MCF 10A (cell line): ENCODE results near the gene RRP8. TPM values are rescaled to one million over a fixed set of nuclear protein-coding genes. Genes with fewer than 3 reads are reported as not detected.

ENCODE experiments used
- BruUV-seq: library from RNA; stranded (reverse); fragments of 400-500 nt; replicated peaks from 2 replicates; lab custom pipeline; 2021; lab: Mats Ljungman, UMichigan
- CTCF ChIA-PET: fragments of 300-600 bp; sonication (Branson Sonifier 250); formaldehyde crosslinking; extraction: SDS; loops from one replicate; lab custom pipeline; 2021; ENCODE audit warnings: antibody characterized with exemption, inconsistent platforms; lab: Yijun Ruan, JAX
- POLR2A ChIA-PET: fragments of 300-600, 350-650 bp; sonication (Branson Sonifier 250); formaldehyde crosslinking; extraction: SDS; loops from one replicate; lab custom pipeline; 2020; ENCODE audit warnings: antibody characterized with exemption, inconsistent platforms; lab: Yijun Ruan, JAX
- DNase-seq: peaks from one replicate; pipeline ENCODE4 v3.0.0-alpha.2; 2018; ENCODE audit not compliant: unreplicated experiment
- H3K27ac Mint-ChIP-seq: one replicate; pipeline ENCODE4 v1.8.0; 2022; ENCODE audit warnings: mild to moderate bottlenecking, low read depth, mixed read lengths; ENCODE audit not compliant: unreplicated experiment
- H3K27me3 Mint-ChIP-seq: one replicate; pipeline ENCODE4 v1.8.0; 2022; ENCODE audit warnings: mixed read lengths; ENCODE audit not compliant: insufficient read depth, unreplicated experiment
- H3K36me3 Mint-ChIP-seq: one replicate; pipeline ENCODE4 v1.8.0; 2022; ENCODE audit warnings: mild to moderate bottlenecking, moderate library complexity, mixed read lengths; ENCODE audit not compliant: insufficient read depth, unreplicated experiment
- H3K4me1 Mint-ChIP-seq: one replicate; pipeline ENCODE4 v1.8.0; 2022; ENCODE audit warnings: mixed read lengths; ENCODE audit not compliant: insufficient read depth, unreplicated experiment
- H3K4me3 Mint-ChIP-seq: one replicate; pipeline ENCODE4 v1.8.0; 2022; ENCODE audit warnings: mild to moderate bottlenecking, moderate library complexity, mixed read lengths; ENCODE audit not compliant: unreplicated experiment
- H3K9me3 Mint-ChIP-seq: one replicate; pipeline ENCODE4 v1.8.0; 2022; ENCODE audit warnings: mixed read lengths; ENCODE audit not compliant: unreplicated experiment
- CTCF ChIP-seq: fragments of 200-600 bp; IDR thresholded peaks from one replicate; pipeline ENCODE4 v1.8.0; 2022; ENCODE audit warnings: antibody characterized with exemption, mild to moderate bottlenecking; ENCODE audit not compliant: unreplicated experiment
- intact Hi-C: fragments of 100-400 bp; cut with micrococcal nuclease; formaldehyde crosslinking; loops from 2 replicates; pipeline ENCODE4 v1.14.1; 2022
- total RNA-seq: library from RNA; stranded (reverse); gene quantifications from 2 replicates; pipeline ENCODE4 v1.2.3, GENCODE V29; 2022

Gene RRP8
- total RNA-seq, 1 experiment from 2014 or later: 27.6 TPM

- H3K4me3 Mint-ChIP-seq: no peak overlapping the region
- H3K9me3 Mint-ChIP-seq: no peaks in the 10 kb centered on the region
- H3K4me1 Mint-ChIP-seq: no peaks in the 10 kb centered on the region
- DNase-seq: no peak
- intact Hi-C loops: no loop called here
- H3K36me3 Mint-ChIP-seq: peaks cover 10% of the 10 kb centered on the region
- no peak for TF ChIP-seq CTCF
- no TSS peak for BruUV-seq
- H3K27me3 Mint-ChIP-seq: no peaks in the 10 kb centered on the region
- ChIA-PET CTCF (interaction anchor here (0.6 to 0.7 kb wide), 2 partner anchors 24 to 129 kb away, joined by 3 to 5 read pairs; no protein-coding TSS in a partner anchor), POLR2A (interaction anchor here (0.9 to 1.1 kb wide), 2 partner anchors 22 to 128 kb away, joined by 3 to 4 read pairs; partner anchors contain the start of gene MRPL17)
- H3K27ac Mint-ChIP-seq: no peak overlapping the region
These were observed 48.3 kb downstream of the RRP8 start for GRCh38 chr11:6554828-6555706.

GRCh38 chr11:6553634-6554033 is 49.8 kb downstream of the RRP8 start:
- BruUV-seq: no TSS peak
- CTCF ChIA-PET: interaction anchor here (0.6 to 1.0 kb wide), 5 partner anchors 8 to 1438 kb away, joined by 3 to 6 read pairs (median 5); partner anchors contain the start of gene TPP1
- no peaks in the 10 kb centered on the region for H3K9me3 Mint-ChIP-seq

GRCh38 chr11:6548641-6549040 is 54.8 kb downstream of the RRP8 start:
- CTCF ChIA-PET: interaction anchor here (0.7 kb wide), 1 partner anchor 16 kb away, joined by 3 read pairs; no protein-coding TSS in a partner anchor
- no peak overlapping the region for H3K27ac Mint-ChIP-seq
- no peak overlapping the region for H3K4me3 Mint-ChIP-seq
- no peak for TF ChIP-seq CTCF
- no peak for DNase-seq
- POLR2A ChIA-PET: no interaction called here
- H3K36me3 Mint-ChIP-seq: peaks cover 9% of the 10 kb centered on the region
- H3K9me3 Mint-ChIP-seq: no peaks in the 10 kb centered on the region
- no peaks in the 10 kb centered on the region for H3K4me1 Mint-ChIP-seq
- no peaks in the 10 kb centered on the region for H3K27me3 Mint-ChIP-seq
- intact Hi-C loops: no loop called here
- no TSS peak for BruUV-seq

More at GRCh38 chr11:6553634-6554033, 49.8 kb downstream of the RRP8 start:
- DNase-seq: no peak
- Mint-ChIP-seq H3K4me1 (no peaks in the 10 kb centered on the region), H3K27me3 (no peaks in the 10 kb centered on the region), H3K27ac (no peak overlapping the region), H3K4me3 (no peak overlapping the region), H3K36me3 (peaks cover 5% of the 10 kb centered on the region)
- POLR2A ChIA-PET: no interaction called here
- intact Hi-C loops: no loop called here
- TF ChIP-seq CTCF: no peak

GRCh38 chr11:6548121-6548520 is 55.3 kb downstream of the RRP8 start:
- Mint-ChIP-seq H3K4me3 (no peak overlapping the region), H3K36me3 (peaks cover 9% of the 10 kb centered on the region), H3K9me3 (no peaks in the 10 kb centered on the region), H3K27me3 (no peaks in the 10 kb centered on the region), H3K4me1 (no peaks in the 10 kb centered on the region), H3K27ac (no peak overlapping the region)
- ChIA-PET POLR2A (no interaction called here), CTCF (interaction anchor here (0.6 to 0.7 kb wide), 2 partner anchors 15 to 109 kb away, joined by 3 read pairs; no protein-coding TSS in a partner anchor)
- no peak for DNase-seq
- intact Hi-C loops: no loop called here
- BruUV-seq: no TSS peak
- no peak for TF ChIP-seq CTCF
